ENCODE data around the gene FOXP1.

FOXP1 gene

DNA sequence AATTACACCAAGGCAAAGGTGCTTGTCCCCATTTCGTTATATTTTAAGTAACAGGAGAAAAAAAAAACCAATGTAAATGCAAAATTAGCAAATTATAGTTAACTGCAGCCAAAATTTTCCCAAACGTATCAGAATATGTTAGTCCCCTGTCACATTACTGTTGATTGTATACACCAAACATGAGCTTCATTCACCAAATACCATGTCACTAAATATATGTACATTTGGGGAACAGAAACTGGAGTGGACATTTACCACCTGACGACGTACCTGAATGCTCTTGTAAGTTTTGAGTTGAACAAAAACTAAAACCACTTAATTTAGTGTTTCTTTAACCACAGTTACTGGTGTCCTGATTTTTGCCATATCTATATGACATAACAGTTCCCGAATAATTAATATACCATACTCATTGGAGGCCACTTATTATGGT lies 3.3 kb upstream of the FOXP1 start:
- DNase-seq (ENCODE audit: low read depth), result no peak

- no peak for DNase-seq (ENCODE audit: low read depth)
Measured at GRCh38 chr3:71585887-71586809, 2.6 kb upstream of the FOXP1 start.

DNA sequence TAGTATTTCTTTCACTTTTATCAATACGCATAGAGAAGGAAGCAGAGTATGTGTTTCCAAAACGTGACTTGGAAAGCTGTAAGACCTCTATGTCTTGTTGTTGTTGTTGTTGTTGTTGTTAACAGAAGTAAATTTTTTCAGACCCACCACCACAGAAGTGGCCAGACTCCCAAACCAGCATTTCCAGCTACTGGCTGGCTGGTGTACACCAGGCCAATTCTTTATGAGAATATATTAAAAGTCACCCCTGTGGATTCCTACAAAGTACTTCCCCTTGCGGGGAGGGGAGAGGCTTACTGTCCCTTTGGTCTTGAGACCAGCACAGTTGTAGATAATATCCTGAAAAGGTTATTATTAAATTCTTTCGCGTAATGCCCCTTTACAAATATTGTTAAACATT lies 1.6 kb upstream of the FOXP1 start:
- no peak for DNase-seq (ENCODE audit: low read depth)

DNA sequence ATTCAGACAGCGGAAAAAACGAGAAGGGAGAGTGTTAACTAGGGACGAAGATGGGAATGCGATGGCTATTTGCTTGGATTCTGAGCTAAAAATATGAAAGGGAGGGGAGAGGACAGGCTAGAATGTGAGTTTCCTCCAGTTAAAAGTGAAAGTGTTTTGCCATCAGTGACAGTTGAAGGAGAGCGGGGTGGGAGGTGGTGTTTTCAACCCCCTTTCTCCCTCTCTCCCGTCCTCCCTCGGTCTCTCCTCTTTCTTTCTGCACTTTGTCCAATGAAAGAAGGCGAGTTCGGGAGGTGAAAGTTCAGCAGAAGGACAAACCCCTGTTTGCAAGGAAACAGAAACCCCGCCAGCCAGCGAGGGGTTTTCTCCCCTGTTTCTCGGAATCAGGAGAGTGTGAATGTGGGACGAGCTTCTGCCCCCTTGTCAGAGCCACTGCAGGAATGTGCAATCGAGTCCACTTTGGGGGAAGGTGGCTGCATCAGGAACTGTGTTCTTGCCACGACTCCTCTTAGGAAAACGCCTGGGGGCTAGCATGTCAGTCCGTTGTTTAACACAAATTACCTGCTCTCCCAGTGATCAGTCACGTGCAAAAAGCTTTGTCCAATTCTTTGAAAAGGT lies 975 bp upstream of the FOXP1 start:
- no peak for DNase-seq (ENCODE audit: low read depth)

- peak; percentile 24 for DNase-seq (ENCODE audit: low read depth)
Measured at GRCh38 chr3:71582612-71583565, 639 bp downstream of the FOXP1 start.

GRCh38 chr3:71582036-71582611 lies 1.4 kb downstream of the FOXP1 start:
- DNase-seq (ENCODE audit: low read depth), result no peak

DNA sequence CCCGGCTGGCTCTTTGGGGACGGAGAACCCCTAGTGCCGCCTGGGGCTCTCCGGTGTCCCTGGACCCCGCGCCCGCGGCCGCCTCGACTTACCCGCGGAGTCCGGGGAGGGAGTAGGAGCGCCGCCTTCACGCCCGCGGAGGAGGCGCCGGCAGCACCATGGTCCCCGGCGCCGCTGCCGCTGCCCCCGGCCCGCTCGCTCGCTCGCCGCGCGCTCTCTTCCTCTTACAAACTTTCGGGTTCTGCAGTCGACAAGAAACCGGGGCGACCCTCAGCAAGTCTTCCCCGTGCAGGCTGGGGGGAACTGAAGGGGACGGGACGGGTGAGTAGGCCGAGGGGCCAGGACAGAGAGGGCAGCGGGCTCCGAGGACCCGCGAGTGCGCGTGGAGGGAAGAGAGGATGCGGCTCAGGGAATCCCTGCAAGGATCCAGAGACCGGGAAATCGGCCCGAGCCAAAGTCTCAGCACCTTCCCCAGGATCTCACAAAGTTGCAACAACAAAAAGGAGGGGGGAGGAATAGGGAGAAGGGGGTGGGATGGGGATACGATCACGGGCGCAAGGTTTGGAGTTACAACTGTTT lies 2.0 kb downstream of the FOXP1 start:
- DNase-seq (ENCODE audit: low read depth), result no peak

- DNase-seq (ENCODE audit: low read depth), result no peak
Measured at GRCh38 chr3:71580636-71581456, 2.7 kb downstream of the FOXP1 start.

- no peak for DNase-seq (ENCODE audit: low read depth)
Measured at GRCh38 chr3:71579935-71580406, 3.6 kb downstream of the FOXP1 start.

DNA sequence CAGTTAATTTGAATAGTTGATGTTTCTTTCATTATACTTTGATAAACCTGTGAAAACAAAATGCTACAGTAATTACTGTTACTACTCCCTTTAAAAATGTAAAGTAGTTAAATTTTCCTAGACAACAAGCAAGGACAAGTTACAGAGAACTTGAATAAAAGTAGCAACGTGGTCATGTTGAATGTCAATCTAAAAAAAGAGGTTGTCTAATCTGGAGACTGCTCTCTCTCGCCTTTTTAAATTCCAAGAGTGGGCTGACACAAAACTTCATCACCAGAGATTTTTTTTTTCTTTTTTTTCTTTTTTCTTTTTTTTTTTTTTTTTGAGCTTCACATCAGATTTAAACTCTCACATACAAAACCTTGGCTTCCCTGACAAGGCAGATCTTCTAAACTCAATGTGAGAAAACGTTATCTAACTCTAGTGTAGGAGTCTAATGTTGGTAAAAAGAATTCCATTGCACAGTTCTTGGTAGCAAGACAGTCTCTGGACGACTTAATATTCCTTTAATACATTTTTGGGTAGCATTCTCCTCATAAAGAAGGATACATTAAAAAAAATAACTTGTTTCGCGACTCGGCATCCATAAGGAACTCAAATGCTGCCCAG lies 4.1 kb downstream of the FOXP1 start:
- DNase-seq (ENCODE audit: low read depth), result no peak

DNA sequence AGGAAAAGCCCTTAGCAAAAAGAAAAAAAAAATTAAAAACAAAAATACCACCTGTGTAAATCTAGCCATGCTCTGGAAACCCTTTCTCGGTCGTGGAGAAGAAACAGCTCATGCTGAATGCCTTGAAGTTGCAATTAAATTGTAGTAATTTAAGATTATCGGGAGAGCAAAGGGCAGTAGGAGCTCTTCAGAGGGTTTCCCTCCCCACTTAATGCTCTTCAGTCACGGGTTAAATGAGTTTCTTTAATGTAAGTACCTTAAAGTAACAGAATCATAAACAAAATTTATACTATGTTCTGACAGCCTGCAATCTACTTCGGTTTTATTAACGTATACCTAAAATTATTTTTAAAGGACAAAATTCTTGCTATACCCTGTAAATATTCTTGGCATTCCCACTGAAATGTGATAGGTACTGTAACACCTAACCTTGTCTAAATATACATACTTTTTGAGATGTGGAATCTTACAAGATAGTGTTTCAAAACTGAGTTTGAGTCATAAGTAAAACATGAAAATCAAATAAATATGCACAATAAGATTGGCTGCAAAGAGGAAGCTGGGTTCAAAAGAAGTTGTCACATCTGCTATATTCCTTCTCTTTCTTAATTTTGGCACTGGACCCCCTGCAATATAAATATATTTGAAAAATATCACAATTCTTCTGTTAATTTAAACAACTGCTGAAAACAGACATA lies 5.3 kb downstream of the FOXP1 start:
- DNase-seq (ENCODE audit: low read depth), result no peak

GRCh38 chr3:71577011-71577410 lies 6.5 kb downstream of the FOXP1 start:
- no peak for DNase-seq (ENCODE audit: low read depth)

- DNase-seq (ENCODE audit: low read depth), result no peak
Measured at GRCh38 chr3:71575433-71575832, 8.1 kb downstream of the FOXP1 start.

- DNase-seq (ENCODE audit: low read depth), result no peak
Measured at GRCh38 chr3:71573181-71573580, 10.3 kb downstream of the FOXP1 start.

GRCh38 chr3:71570546-71570945 lies 13.0 kb downstream of the FOXP1 start:
- DNase-seq (ENCODE audit: low read depth), result no peak

GRCh38 chr3:71568207-71568606 lies 15.3 kb downstream of the FOXP1 start:
- DNase-seq (ENCODE audit: low read depth), result no peak

DNA sequence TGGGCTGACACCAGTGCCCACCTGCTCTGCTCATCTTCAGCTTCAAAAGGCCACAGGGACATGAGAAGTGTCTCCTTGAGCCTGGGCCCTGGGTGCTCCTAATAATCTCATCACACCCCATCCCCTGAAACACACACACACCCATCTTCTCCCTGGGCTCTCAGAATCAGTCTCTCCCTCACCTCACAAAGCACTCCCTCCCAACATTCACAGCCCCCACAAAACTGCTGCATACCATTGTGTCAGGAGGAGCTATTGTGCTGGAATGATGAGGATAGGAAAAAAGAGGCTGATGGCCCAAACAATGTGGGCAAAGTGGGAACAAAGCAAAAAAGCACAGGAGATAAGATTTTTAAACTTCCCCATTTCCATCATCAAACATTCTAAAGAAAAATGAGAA lies 16.8 kb downstream of the FOXP1 start:
- DNase-seq (ENCODE audit: low read depth), result no peak

GRCh38 chr3:71565976-71566375 lies 17.6 kb downstream of the FOXP1 start:
- no peak for DNase-seq (ENCODE audit: low read depth)

DNA sequence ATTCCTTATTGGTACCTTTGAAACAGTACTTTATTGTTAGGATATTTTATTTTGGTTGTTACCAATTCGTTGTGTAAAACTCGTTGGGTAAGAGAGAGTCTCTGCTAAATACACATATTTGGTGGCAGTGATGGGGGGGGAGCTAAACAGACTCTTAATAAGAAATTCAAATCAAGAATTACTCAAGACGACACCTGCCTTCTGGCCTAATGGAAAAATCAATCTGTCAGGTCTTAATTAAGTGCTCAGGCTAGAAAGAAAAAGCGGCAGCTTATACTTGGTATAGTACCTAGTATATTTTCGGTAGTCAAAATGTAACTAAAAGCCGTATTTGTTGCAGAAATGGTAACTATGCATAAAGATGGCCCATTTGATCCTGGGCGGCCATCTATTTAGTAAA lies 18.2 kb downstream of the FOXP1 start:
- DNase-seq (ENCODE audit: low read depth), result no peak

- no peak for DNase-seq (ENCODE audit: low read depth)
Measured at GRCh38 chr3:71564361-71564760, 19.2 kb downstream of the FOXP1 start.

Data from T-helper 22 cell (primary cell).